LNCAP (cell line): ENCODE data around the gene MYO15A.

Experiments
- TF ChIP-seq, protein P1 (sequence below): fragments of 450-650 bp; IDR thresholded peaks from 2 replicates; pipeline ENCODE4 v1.5.1; 2017; ENCODE audit warnings: mild to moderate bottlenecking

Gene MYO15A

DNA sequence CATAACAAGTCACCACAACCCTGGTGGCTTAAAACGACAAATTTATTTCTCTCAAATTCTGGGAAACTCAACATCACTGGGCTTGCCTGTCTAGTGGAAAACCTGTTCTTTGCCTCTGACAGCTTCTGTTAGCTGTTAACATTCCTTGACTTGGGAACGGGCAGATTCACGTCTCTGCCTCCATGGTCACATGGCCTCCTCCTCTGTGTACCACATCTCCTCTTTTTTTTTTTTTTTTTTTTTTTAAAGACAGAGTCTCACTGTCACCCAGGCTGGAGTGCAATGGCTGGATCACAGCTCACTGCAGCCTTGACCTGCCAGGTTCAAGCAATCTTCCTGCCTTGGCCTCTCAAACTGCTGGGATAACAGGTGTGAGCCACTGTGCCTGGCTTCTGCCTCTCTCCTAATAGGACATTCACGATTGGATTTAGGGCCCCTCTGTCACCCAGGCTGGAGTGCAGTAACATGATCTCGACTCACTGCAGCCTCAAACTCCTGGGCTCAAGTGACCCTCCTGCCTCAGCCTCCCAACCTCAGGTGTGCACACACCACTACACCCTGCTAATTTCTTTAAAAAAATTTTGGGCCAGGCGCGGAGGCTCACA lies 105.2 kb downstream of the MYO15A start:
- TF ChIP-seq, protein P1, sequence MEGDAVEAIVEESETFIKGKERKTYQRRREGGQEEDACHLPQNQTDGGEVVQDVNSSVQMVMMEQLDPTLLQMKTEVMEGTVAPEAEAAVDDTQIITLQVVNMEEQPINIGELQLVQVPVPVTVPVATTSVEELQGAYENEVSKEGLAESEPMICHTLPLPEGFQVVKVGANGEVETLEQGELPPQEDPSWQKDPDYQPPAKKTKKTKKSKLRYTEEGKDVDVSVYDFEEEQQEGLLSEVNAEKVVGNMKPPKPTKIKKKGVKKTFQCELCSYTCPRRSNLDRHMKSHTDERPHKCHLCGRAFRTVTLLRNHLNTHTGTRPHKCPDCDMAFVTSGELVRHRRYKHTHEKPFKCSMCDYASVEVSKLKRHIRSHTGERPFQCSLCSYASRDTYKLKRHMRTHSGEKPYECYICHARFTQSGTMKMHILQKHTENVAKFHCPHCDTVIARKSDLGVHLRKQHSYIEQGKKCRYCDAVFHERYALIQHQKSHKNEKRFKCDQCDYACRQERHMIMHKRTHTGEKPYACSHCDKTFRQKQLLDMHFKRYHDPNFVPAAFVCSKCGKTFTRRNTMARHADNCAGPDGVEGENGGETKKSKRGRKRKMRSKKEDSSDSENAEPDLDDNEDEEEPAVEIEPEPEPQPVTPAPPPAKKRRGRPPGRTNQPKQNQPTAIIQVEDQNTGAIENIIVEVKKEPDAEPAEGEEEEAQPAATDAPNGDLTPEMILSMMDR, result no peak

DNA sequence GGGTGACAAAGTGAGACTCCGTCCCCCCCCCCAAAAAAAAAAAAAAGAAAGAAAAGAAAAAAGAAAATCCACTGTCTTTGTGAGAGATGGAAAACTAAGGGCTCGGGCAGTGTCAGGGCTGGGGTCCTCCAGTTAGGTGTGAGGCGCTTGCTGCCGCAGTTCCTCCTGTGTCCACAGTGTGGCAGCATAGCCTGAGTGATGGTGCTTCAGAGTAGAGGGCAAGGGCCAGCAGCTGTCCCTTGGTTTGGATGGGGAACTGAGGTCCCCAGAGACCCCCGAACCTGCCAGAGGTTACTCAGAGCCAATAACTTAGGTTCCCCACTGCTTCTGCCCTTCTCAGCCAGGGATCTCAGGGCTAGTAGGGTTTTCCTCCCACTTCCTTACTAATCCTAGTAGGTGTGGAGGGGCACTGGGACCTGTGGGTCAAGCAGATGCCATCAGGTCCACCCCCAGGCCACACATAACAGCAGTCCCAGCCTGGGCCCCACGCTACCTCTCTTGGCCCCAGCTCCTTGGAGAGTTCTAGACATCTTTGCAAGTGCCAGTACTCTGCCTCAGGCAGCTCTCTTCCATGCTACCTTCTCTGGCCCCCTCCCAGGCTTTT lies 109.0 kb downstream of the MYO15A start:
- TF ChIP-seq, protein P1, result peak; percentile 98

DNA sequence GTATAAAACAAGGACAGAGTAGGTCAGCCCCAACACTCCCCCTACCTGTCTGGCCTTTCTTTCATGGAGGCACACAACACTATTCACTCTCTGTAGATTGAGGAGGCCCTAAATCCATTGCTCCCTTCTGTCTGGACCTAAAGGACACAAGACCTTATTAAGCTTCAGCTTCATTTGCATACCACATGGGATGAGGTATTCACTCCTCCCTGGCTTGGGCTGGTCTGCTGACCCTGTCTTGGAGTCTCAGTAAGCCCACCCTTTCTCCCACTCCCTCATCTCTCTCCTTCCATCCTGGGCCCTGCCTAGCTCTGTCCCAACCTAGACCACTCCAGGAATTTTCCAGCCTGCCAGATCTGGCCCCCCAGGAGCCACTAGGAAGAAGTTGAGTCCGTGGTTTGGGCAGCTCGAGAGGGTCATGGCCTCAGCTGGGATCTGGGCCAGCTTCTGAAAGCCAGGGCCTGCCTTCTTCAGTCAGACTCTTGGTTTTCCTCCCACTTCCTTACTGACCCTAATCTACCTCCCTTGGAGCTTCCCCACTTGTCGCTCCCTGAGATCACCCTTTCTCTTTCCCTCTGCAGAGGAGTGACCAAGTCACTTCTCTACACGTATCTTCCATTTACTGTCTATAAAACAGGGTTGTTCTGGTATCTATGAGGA lies 110.3 kb downstream of the MYO15A start:
- TF ChIP-seq, protein P1, result no peak

DNA sequence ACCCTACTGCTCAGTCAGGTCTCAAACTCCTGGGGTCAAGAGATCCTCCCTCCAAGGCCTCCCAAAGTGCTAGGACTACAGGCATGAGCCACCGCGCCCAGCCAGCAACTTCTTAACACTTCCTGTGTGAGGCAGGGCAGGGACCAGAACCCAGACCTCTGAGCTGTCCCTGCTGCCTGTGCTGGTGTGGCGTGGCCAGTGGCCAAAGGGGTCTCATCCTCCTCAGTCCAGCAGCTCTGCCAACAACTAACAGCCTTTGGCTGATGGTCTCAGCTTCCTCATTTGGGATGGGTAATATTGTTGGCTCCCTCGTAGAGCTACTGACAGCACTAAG lies 115.5 kb downstream of the MYO15A start:
- TF ChIP-seq, protein P1, result no peak

DNA sequence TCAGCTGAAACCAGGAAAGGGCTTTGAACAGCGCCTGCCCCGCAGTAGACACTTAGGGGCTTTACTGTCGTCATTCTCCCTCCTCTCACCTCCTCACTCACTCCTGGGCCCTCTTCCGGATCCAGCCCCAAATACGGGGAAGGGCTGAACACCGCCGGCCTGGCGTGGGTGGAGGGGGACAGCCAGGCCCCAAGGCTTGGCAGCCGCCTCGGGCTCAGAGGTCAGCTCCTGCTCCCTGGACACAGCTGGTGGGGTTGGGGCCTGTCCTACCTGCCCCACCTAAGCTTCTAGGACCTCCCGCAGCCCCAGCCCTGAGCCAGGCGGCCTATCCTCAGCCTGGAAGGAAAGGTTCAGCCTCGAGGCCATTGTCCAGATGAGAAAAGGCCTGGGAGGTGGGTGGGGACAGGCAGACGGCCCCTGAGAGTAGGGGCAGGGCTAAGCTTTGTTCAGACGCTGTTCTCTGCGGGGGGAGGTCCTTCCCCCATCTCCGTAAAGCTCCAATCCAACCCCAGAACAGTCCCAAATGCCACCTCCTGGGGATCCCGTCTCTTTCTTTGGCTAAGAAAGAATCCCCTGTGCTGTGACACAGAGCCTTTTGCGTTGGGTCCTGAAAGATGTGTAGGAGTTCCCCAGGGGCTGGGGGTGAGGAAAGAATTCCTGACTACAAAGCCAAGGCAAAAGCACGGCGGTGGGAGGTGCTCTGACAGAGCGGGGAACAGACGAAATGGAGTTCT lies 116.0 kb downstream of the MYO15A start:
- TF ChIP-seq, protein P1, result no peak

DNA sequence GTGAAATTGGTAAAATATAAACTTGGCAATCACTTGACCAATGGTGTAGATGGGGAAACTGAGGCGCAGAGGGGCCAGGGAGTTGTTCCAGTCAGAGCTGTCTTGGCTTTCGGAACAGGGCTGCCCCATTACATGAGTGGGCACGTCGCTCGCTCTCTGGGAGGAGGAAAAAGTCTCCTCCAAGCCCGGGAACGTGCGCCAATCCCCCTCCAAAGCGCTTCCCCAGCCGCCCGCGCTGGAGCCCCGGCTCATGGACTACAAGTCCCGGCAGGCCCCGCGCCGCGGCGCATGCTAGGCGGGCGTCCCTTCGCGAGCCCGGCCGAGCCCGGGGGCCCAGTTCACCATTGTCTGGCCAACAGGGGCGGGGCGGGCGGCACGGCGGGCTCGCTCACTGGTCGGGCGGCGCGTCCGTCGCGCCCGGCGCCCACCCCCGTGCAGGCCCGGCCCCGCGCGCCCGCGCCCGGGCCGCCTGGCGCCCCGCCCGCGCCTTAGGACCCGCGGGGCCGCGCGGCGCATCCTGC lies 116.6 kb downstream of the MYO15A start, which contains the start of gene LLGL1:
TSS of gene LLGL1 (plus strand) at position 515 of the 521 bp plus-strand sequence. CDS start 48 bp downstream, outside the sequence.
- TF ChIP-seq, protein P1, result no peak

DNA sequence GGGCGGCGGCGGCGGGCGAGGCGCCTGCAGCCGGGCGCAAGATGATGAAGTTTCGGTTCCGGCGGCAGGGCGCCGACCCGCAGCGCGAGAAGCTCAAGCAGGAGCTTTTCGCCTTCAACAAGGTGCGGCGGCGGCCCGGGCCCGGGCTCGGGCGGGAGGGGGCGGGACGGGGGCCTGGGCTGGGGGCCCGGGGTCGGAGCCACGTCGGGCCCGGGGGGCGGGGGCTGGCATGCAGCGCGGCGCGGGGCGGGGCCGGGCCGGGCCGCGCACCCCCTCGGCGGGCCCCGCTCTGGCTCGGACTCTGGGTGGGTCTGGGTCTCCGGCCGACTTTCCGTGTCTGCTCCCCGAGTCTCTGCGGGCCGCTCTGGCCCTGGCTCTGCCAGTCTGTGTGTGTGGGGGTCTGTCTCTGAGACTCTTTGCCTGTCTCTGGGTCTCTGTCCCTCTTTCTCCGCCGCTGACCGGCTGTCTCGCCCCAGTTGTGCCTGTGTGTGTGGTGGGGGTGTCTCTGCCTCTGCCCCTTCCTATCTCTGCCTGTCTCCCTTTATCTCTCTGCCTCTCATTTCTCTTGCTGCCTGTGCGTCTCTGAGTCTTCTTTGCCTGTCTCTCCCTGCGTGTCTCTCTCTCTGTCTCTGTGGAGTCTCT lies 117.2 kb downstream of the MYO15A start:
- TF ChIP-seq, protein P1, result no peak
